Body of pancreas (tissue), 4 donors: ENCODE measurements around the gene HSD17B7.
"Not testable (repeated sequence)": the region's sequence is repeated elsewhere in the genome, so short reads cannot be mapped to it uniquely, and the experiment has no call there.

Experiments used
- CTCF ChIP-seq, 7 experiments: fragments of 450-650 bp in 4 of 7; fragments of 200-600 bp in 3 of 7; sonication (generic) in 3 of 7; IDR thresholded peaks; one replicate each; pipeline ENCODE4 v1.5.1; 2016 to 2019; ENCODE audit warnings: antibody characterized with exemption in 7 of 7
- POLR2A ChIP-seq, 3 donors: fragments of 450-650 bp; IDR thresholded peaks; one replicate each; pipeline ENCODE4 v1.6.1; 2016; ENCODE audit warnings: antibody characterized with exemption in 3 of 3, mild to moderate bottlenecking in 2 of 3

- not testable (repeated sequence) for TF ChIP-seq CTCF, POLR2A (IDR thresholded peaks at IDR 0.05)
Measured at GRCh38 chr1:162818666-162819065, 28.2 kb downstream of the HSD17B7 start.
